K562 (cell line): ENCODE results near the gene PLXDC2. TPM values are rescaled to one million over a fixed set of nuclear protein-coding genes. Genes with fewer than 3 reads are reported as not detected.

Experiments used
- ATAC-seq: fragments of 200-7000 bp; cut with Tn5 transposase; 3 replicates; pipeline ENCODE4 v1.9.1; 2020; ENCODE audit warnings: moderate library complexity
- BruUV-seq: library from RNA; stranded (reverse); fragments of 400-500 nt; replicated peaks from 2 replicates; lab custom pipeline; 2021; lab: Mats Ljungman, UMichigan
- CTCF ChIA-PET: fragments of 300-600 bp; formaldehyde crosslinking; extraction: SDS; loops from one replicate; lab custom pipeline; 2021; ENCODE audit warnings: low intra/inter-chr PET ratio; lab: Yijun Ruan, JAX
- POLR2A ChIA-PET: fragments of 300-600, 350-650 bp; sonication (Branson Sonifier 250); formaldehyde crosslinking; extraction: SDS; loops from one replicate; lab custom pipeline; 2021; ENCODE audit warnings: antibody characterized with exemption, inconsistent platforms; lab: Yijun Ruan, JAX
- DNase-seq, 4 experiments: peaks; one replicate each; pipeline versions ENCODE4 v3.0.0 to v3.0.0-alpha.2; 2011 to 2018; ENCODE audit warnings: low spot score in 3 of 4, mixed read lengths in 3 of 4; ENCODE audit errors: extremely low read depth in 1 of 4
- FAIRE-seq: peaks from 2 replicates; lab custom pipeline; 2011; peaks lifted over from hg19 to GRCh38; lab: Jason Lieb, UNC
- H2AFZ ChIP-seq: 2 replicates; pipeline ENCODE4 v1.6.0; 2011; ENCODE audit warnings: low read depth, low read length, control low read depth, inconsistent platforms
- H3K27ac ChIP-seq: fragments of 200-600 bp; 3 replicates; pipeline ENCODE4 v1.8.0; 2011; ENCODE audit warnings: low read depth, mild to moderate bottlenecking, control low read depth, inconsistent platforms, low read length, moderate library complexity, mixed read lengths; ENCODE audit errors: extremely low read depth
- H3K27me3 ChIP-seq, 2 experiments: fragments of 300-600 bp in 1 of 2; 2 replicates in 1 of 2; 3 replicates in 1 of 2; pipeline versions ENCODE4 v1.6.0 to v1.8.0; 2011; ENCODE audit warnings: inconsistent platforms in 2 of 2, low read length in 2 of 2, mild to moderate bottlenecking in 1 of 2, mixed read lengths in 1 of 2, moderate library complexity in 1 of 2; ENCODE audit not compliant: control insufficient read depth in 2 of 2, insufficient read depth in 2 of 2
- H3K36me3 ChIP-seq: fragments of 300-600 bp; 3 replicates; pipeline ENCODE4 v1.8.0; 2011; ENCODE audit warnings: mild to moderate bottlenecking, low read length, inconsistent platforms; ENCODE audit not compliant: control insufficient read depth, insufficient read depth
- H3K4me1 ChIP-seq, 2 experiments: fragments of 200-600 bp in 1 of 2; replicated peaks in 1 of 2; 2 replicates in 1 of 2; 3 replicates in 1 of 2; pipeline versions ENCODE4 v1.5.1 to v1.8.0; 2011; ENCODE audit warnings: inconsistent platforms in 2 of 2, low read length in 2 of 2, mild to moderate bottlenecking in 1 of 2, mixed read lengths in 1 of 2, moderate library complexity in 1 of 2; ENCODE audit not compliant: control insufficient read depth in 2 of 2, insufficient read depth in 2 of 2
- H3K4me2 ChIP-seq: 2 replicates; pipeline ENCODE4 v1.6.1; 2011; ENCODE audit warnings: low read length, control low read depth, inconsistent platforms, mixed read lengths; ENCODE audit not compliant: insufficient read depth
- H3K4me3 ChIP-seq: fragments of 200-600 bp; sonication (generic), shearing (Covaris generic); 2 replicates; pipeline ENCODE4 v1.5.1; 2016; ENCODE audit warnings: control low read depth, inconsistent platforms
- H3K79me2 ChIP-seq: fragments of 200-600 bp; 3 replicates; pipeline ENCODE4 v1.8.0; 2011; ENCODE audit warnings: low read length, inconsistent platforms; ENCODE audit not compliant: control insufficient read depth, insufficient read depth
- H3K9ac ChIP-seq, 2 experiments: 2 replicates each; pipeline versions ENCODE4 v1.6.0 to v1.6.1; 2011; ENCODE audit warnings: low read depth in 2 of 2, low read length in 2 of 2, control low read depth in 1 of 2, inconsistent platforms in 1 of 2, mild to moderate bottlenecking in 1 of 2, mixed read lengths in 1 of 2; ENCODE audit not compliant: insufficient read depth in 1 of 2
- H3K9me1 ChIP-seq: one replicate; pipeline ENCODE4 v1.6.0; 2011; ENCODE audit warnings: inconsistent platforms, mild to moderate bottlenecking, low read length, moderate library complexity; ENCODE audit not compliant: control insufficient read depth, insufficient read depth
- H3K9me3 ChIP-seq: replicated peaks from 2 replicates; pipeline ENCODE4 v1.5.1; 2011; ENCODE audit warnings: low read depth, low read length, inconsistent platforms; ENCODE audit not compliant: control insufficient read depth, insufficient read depth
- H4K20me1 ChIP-seq: replicated peaks from 2 replicates; pipeline ENCODE4 v1.6.1; 2011; ENCODE audit warnings: low read length, inconsistent platforms, mixed read lengths; ENCODE audit not compliant: control insufficient read depth, insufficient read depth
- BCL6 ChIP-seq: fragments of 250-450 bp; sonication (Bioruptor Pico); IDR thresholded peaks from 2 replicates; pipeline ENCODE4 v1.4.0; 2020
- ESRRA ChIP-seq: fragments of 450-650 bp; IDR thresholded peaks from 2 replicates; pipeline ENCODE4 v1.6.1; 2014; ENCODE audit warnings: low read depth, mild to moderate bottlenecking, moderate library complexity, borderline replicate concordance
- MCM7 ChIP-seq, 2 experiments: fragments of 450-650 bp; IDR thresholded peaks; 2 replicates each; pipeline ENCODE4 v1.6.1; 2016 to 2018
- NCOA1 ChIP-seq: fragments of 450-650 bp; IDR thresholded peaks from 2 replicates; pipeline ENCODE4 v1.6.1; 2016; ENCODE audit warnings: low read depth
- NELFE ChIP-seq: IDR thresholded peaks from 2 replicates; pipeline ENCODE4 v1.6.1; 2011; ENCODE audit warnings: mild to moderate bottlenecking; ENCODE audit not compliant: insufficient read depth, insufficient read length
- NR1H2 ChIP-seq: sonication (generic); formaldehyde crosslinking; IDR thresholded peaks from 2 replicates; pipeline ENCODE4 v1.4.0; 2020; ENCODE audit warnings: mild to moderate bottlenecking, missing genetic modification reagents
- STAG1 ChIP-seq: sonication (generic); formaldehyde crosslinking; IDR thresholded peaks from 2 replicates; pipeline ENCODE4 v1.5.0; 2020; ENCODE audit warnings: missing genetic modification reagents, borderline replicate concordance
- TFAM ChIP-seq: fragments of 250-450 bp; sonication (Bioruptor Pico); conservative IDR thresholded peaks from 2 replicates; pipeline ENCODE4 v1.5.0; 2021; ENCODE audit warnings: mild to moderate bottlenecking, moderate library complexity
- THRA ChIP-seq: fragments of 450-650 bp; IDR thresholded peaks from 2 replicates; pipeline ENCODE4 v1.6.1; 2017; ENCODE audit warnings: mild to moderate bottlenecking, moderate library complexity
- ZNF699 ChIP-seq: fragments of 250-450 bp; sonication (Bioruptor Pico); IDR thresholded peaks from 2 replicates; pipeline ENCODE4 v1.8.0; 2021; ENCODE audit warnings: mild to moderate bottlenecking, moderate library complexity; ENCODE audit not compliant: insufficient replicate concordance
- WGBS: fragments of 100-300 bp; shearing (Covaris generic); methylation state at CpG from one replicate; pipeline ENCODE4 v1.1.6; 2016; ENCODE audit warnings: low coverage, mixed read lengths; ENCODE audit not compliant: insufficient coverage; ENCODE audit errors: missing lambda C conversion rate; 5-methylcytosine and 5-hydroxymethylcytosine counted together
- in situ Hi-C: fragments of 300-500 bp; cut with MboI; formaldehyde crosslinking; loops from 4 replicates; pipeline ENCODE4 v1.15.0; 2018; ENCODE audit warnings: inconsistent platforms, mixed read lengths
- intact Hi-C: fragments of 100-400 bp; cut with micrococcal nuclease; formaldehyde crosslinking; loops from 2 replicates; pipeline ENCODE4 v1.14.2; 2022
- polyA plus RNA-seq, 8 experiments: library from polyadenylated mRNA; depleted of rRNA in 4 of 8; stranded (reverse) in 5 of 8; unstranded in 3 of 8; fragments of >200 nt; fragmentation: Nextera tagmentation in 2 of 8; fragmentation: Illumina TruSeq in 1 of 8; extraction: Ambion mirVana in 2 of 8; extraction: Trizol in 1 of 8; gene quantifications; 2 replicates each; pipeline versions ENCODE4 v1.2.1 to v1.2.3, GENCODE V29; 2011 to 2014; ENCODE audit warnings: inconsistent platforms in 1 of 8, missing spikeins in 1 of 8
- total RNA-seq, 7 experiments: library from RNA; depleted of rRNA in 6 of 7; stranded (reverse); fragments of >200 nt in 6 of 7; fragmentation: Illumina TruSeq in 2 of 7; extraction: Trizol in 2 of 7; gene quantifications; 2 replicates each; pipeline versions ENCODE4 v1.2.1 to v1.2.3, GENCODE V29; 2011 to 2021; ENCODE audit warnings: low replicate concordance in 1 of 7
- TF ChIP-seq, protein P1 (sequence below): fragments of 450-650 bp; IDR thresholded peaks from 2 replicates; pipeline ENCODE4 v1.6.1; 2016

The PLXDC2 gene
- total and polyA plus RNA-seq, 9 of the 15 experiments (the other 6 are each of a cell fraction or from before 2014, with no cell fraction given): 0.01 to 0.33 (median 0.10) TPM; not detected in 3

- BruUV-seq: no TSS peak
- Histone ChIP-seq H3K4me2 (no peak overlapping the region), H3K9me1 (no peaks in the 10 kb centered on the region), H3K4me1 (no peaks in the 10 kb centered on the region), H3K4me3 (no peak overlapping the region), H3K79me2 (no peaks in the 10 kb centered on the region), H2AFZ (no peak overlapping the region), H3K9me3 (peaks cover 2% of the 10 kb centered on the region; the same call in 1 of the 2 replicates)
- in situ Hi-C loops: no loop called here
- ATAC-seq: no peak
- WGBS: 1% methylated on average over 5 of the region's 5 CpGs
- POLR2A ChIA-PET: no interaction called here
- intact Hi-C loops: no loop called here
- no peak for TF ChIP-seq NCOA1
- no peak for TF ChIP-seq NR1H2 (CRISPR knock-in tag)
- TF ChIP-seq, protein P1, sequence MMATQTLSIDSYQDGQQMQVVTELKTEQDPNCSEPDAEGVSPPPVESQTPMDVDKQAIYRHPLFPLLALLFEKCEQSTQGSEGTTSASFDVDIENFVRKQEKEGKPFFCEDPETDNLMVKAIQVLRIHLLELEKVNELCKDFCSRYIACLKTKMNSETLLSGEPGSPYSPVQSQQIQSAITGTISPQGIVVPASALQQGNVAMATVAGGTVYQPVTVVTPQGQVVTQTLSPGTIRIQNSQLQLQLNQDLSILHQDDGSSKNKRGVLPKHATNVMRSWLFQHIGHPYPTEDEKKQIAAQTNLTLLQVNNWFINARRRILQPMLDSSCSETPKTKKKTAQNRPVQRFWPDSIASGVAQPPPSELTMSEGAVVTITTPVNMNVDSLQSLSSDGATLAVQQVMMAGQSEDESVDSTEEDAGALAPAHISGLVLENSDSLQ: no peak
- TF ChIP-seq, all 486 proteins: peak for 0
- no peaks in the 10 kb centered on the region for H3K36me3 ChIP-seq
- FAIRE-seq (no peak), DNase-seq (no peak)
- H3K27me3 ChIP-seq: no peaks in the 10 kb centered on the region
- no peak overlapping the region for H3K9ac ChIP-seq
- H3K27ac ChIP-seq: no peak overlapping the region
- no peaks in the 10 kb centered on the region for H4K20me1 ChIP-seq
- CTCF ChIA-PET: no interaction called here
These were observed 167.8 kb downstream of the PLXDC2 start for GRCh38 chr10:19983880-19984565.

DNA sequence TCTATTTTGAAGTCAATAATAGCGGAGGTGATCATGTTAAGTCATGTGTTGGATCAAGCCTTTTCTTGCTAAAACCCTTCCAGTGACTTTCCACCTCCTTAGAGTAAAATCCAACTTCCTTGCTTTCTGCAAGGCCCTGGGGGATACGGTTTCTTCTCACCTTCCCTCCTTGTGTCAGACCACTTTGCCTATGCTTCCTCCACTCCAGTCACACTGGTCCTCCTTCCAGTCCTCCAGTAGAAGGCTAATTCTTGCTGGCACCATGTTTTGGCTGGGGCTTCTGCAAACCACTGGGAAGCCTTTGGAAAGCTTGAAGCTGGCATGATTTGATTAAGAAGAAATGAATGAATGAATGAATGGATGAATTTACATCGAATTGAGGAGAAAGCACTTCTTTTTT is 169.5 kb downstream of the PLXDC2 start:
- Histone ChIP-seq H3K9me1 (no peaks in the 10 kb centered on the region), H3K4me2 (no peak overlapping the region), H3K4me1 (no peaks in the 10 kb centered on the region), H3K27me3 (no peaks in the 10 kb centered on the region), H3K9ac (no peak overlapping the region), H3K4me3 (no peak overlapping the region), H3K27ac (no peak overlapping the region), H2AFZ (no peak overlapping the region), H3K36me3 (no peaks in the 10 kb centered on the region)
- CTCF ChIA-PET: no interaction called here
- ATAC-seq: no peak
- in situ Hi-C loops: no loop called here
- BruUV-seq: no TSS peak
- intact Hi-C loops: no loop called here
- 0% methylated on average over 3 of the region's 3 CpGs for WGBS
- no peak for FAIRE-seq
- DNase-seq: no peak
- TF ChIP-seq STAG1 (no peak), THRA (no peak), ZNF699 (CRISPR knock-in tag) (no peak), NELFE (no peak), BCL6 (no peak), ESRRA (no peak), TFAM (no peak), MCM7 (IDR thresholded peaks at IDR 0.05) (no peak)
- TF ChIP-seq, all 486 proteins: peak for 0
- POLR2A ChIA-PET: no interaction called here
- Histone ChIP-seq H4K20me1 (no peaks in the 10 kb centered on the region), H3K9me3 (no peaks in the 10 kb centered on the region; the same call in 1 of the 2 replicates), H3K79me2 (no peaks in the 10 kb centered on the region)
